Subcutaneous adipose tissue (tissue), 4 donors: ENCODE data around the gene PTGDS. TPM values are rescaled to one million over a fixed set of nuclear protein-coding genes. Genes with fewer than 3 reads are reported as not detected.

Experiments
- total RNA-seq, 4 donors: library from RNA; depleted of rRNA; stranded (reverse); fragments of >200 nt; gene quantifications; one replicate each; pipeline ENCODE4 v1.1.0, GENCODE V29; 2016
- TF ChIP-seq, protein P1 (sequence below): fragments of 450-650 bp; IDR thresholded peaks from one replicate; pipeline ENCODE4 v1.5.1; 2016; ENCODE audit warnings: low read depth, mild to moderate bottlenecking, control low read depth, antibody characterized with exemption, moderate library complexity

Gene PTGDS
- total RNA-seq, 4 donors from 2014 or later, result 15.5 to 57.3 (median 26.8) TPM

DNA sequence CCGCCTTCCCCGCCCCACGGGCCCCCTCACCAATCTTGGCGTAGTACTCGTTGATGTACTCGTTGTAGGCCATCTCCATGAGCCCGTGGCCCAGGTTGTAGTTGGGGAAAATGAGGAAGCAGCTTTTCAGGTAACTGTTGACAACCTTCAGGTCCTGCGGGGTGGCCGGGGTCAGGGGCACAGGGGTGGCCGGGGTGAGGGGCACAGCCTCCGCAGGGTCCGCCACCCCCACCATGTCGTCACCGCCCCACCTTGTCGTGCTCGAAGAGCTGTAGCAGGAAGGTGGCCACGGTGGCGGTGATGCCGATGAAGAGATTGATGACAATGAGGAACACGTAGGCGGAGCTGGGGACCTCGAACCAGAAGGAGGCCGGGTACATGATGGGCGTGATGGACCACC, 33.9 kb downstream of the PTGDS start:
- TF ChIP-seq, protein P1, sequence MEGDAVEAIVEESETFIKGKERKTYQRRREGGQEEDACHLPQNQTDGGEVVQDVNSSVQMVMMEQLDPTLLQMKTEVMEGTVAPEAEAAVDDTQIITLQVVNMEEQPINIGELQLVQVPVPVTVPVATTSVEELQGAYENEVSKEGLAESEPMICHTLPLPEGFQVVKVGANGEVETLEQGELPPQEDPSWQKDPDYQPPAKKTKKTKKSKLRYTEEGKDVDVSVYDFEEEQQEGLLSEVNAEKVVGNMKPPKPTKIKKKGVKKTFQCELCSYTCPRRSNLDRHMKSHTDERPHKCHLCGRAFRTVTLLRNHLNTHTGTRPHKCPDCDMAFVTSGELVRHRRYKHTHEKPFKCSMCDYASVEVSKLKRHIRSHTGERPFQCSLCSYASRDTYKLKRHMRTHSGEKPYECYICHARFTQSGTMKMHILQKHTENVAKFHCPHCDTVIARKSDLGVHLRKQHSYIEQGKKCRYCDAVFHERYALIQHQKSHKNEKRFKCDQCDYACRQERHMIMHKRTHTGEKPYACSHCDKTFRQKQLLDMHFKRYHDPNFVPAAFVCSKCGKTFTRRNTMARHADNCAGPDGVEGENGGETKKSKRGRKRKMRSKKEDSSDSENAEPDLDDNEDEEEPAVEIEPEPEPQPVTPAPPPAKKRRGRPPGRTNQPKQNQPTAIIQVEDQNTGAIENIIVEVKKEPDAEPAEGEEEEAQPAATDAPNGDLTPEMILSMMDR, result no peak

DNA sequence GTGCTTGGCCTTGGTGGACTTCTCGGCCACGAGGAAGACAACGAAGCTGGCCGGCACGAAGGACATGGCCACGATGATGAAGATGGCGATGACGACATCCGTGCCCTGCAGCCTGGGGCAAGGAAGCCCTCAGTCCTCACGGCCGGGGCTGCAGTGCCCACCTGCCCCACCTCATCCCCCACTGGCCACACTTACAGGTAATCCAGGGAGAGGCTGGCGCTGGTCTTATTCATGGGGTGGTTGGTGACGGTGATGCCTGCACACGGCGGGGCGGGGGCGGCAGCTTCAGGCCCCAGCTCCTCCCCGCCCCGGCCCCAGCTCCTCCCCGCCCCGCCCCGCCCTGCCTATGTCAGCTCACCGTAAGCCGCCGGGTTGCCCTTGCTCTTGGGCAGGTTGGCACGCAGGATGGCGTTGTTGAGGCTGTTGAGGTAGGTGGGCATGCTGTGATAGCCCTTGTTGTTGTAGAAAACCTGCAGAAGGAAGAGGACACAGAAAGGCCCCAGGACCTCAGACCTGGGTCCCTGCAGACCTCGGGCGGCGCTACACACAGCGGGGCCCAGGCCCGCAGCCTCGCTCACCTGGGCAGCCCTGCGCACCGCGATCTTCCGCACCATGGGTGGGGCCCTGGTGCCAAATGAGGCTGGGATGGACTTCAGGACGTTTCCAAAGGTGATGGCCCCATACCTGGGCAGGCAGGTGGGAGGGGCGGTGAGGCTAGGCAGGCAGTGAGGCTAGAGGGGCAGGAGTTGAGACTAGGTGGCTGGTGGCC, 34.8 kb downstream of the PTGDS start:
- TF ChIP-seq, protein P1, result no peak

DNA sequence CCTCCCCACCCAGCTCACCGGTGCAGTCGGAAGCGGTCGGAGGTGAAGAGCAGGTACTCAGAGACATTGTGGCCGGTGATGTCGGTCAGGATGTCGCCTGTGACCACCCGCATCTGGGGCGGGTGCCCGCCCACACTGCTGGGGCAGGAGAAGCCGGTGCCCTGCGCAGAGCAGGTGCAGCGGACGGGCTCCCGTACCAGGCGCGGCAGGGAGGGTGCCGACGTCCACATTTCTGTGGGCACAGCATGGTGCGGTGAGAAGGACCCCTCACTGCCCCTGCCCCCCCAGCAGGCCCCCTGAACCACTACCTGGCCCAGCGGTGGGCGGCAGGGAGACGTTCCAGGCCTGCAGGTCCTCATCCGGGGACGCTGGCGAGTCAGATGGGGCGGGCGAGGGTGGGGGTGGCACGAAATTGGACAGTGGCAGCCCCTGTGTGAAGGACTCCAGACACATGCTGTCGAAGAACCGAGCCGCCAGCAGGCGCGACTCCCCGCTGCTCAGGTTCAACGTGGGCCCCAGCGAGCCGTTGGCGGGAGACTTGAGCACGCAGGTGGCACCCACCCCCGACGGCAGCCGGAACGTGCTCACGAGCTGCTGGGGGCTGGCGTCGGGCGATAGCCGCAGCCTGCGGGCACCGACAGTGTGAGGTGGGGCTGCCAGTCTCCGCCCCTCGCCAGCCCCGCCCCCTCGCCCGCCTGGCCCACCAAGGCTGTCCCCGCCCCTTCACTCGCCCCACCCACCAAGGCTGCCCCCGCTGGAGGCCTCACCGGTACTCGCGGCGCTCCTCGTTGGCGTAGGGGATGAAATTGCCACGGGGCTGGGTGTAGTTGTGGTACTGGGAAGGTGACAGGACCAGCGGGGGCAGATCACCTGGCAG, 35.6 kb downstream of the PTGDS start:
- TF ChIP-seq, protein P1, result no peak

DNA sequence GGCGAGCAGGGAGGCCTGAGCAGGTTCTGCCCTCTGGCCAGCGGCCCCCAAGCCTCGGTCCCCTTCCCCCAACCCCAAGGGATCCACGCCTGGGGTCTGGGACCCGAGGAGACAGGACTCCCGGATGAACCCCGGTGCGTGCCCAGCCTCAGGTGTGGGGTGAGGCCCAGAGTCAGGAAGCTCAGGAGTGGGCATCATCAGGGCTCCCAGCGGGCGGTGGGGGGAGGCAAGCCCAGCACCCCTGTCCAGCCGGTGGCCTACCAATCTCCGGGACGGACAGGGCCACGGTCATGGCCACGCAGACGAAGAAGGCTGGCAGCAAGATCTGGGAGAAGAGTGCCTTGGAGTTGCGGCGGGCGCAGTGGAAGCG, 36.3 kb downstream of the PTGDS start:
- TF ChIP-seq, protein P1, result no peak

DNA sequence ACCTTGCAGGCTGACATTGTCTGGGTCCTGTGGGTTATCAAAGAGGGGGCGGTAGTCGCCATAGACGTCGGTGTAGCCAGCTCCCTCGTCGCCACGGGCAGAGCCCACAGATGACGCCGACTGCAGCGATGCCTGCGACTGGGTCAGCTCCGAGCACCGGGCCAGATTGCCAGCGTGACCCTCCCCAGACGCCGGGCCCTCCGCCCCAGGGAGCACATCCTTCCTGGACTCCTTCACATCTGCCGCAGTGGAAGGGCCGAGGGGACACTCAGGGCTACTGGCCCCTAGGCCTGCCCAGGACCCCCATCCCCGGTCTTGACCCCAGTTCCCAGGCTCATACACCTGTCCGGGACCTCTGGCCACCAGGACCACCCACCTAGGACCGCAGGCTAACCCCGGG, 36.9 kb downstream of the PTGDS start:
- TF ChIP-seq, protein P1, result no peak

DNA sequence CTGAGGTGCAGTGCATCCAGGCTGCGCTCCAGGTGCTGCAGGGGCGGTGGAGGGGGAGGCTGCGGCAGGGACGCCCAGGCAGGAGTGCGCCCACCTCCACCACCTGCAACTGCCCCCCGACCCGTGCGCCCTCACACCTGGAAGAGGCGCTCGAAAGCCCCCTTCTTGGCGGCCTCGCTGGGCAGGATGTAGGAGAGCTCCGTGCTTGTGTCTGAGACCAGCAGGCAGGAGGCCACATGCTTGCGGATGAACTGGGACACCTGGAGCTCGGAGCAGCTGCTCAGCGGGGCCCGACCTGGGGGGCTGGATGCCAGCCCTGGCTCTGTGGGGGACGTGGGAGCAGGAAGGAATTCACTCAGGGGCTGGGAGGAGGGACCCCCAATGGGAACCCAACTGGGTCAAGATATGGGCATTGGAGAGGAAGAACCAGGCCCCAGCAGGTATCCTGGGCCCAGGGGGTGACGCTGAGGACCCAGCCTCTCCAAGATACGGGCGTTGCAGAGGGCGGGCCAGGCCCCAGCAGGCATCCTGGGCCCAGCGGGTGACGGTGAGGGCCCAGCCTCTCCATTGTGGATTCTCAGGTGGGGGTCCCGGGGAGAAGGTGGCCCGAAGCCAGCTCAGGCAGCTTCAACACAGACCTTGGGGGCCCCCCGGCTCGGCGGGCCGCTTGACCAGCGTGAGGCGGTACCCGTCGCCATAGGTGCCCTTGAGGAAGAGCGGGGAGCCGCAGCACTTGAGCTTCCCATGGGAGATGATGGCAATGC, 37.7 kb downstream of the PTGDS start:
- TF ChIP-seq, protein P1, result no peak

DNA sequence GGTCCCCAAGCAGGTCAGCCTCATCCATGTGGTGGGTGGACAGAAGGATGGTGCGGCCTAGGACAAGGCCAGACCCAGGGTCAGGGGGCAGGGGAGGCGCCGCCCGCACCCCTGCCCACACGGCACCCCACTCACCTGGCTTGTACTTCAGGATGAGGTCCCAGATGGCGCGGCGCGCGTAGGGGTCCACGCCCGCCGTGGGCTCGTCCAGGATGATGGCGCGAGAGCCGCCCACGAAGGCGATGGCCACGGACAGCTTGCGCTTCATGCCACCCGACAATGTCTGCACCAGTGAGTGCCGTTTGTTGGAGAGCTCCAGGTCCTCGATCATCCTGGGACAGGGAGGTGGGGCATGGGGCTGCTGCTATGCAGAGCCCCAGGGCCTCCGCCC, 38.2 kb downstream of the PTGDS start:
- TF ChIP-seq, protein P1, result no peak
